Duodenal mucosa (tissue), 2 donors: ENCODE measurements around the gene DDX47.
"Not testable (repeated sequence)": the region's sequence is repeated elsewhere in the genome, so short reads cannot be mapped to it uniquely, and the experiment has no call there.

Source experiments
- H3K27ac ChIP-seq: one replicate; pipeline ENCODE4 v1.7.0; 2013; ENCODE audit warnings: low read depth, low read length
- H3K27me3 ChIP-seq, 2 donors: one replicate each; pipeline ENCODE4 v1.7.0; 2013; ENCODE audit warnings: low read length in 2 of 2, control low read depth in 1 of 2; ENCODE audit not compliant: insufficient read depth in 2 of 2, control insufficient read depth in 1 of 2
- H3K36me3 ChIP-seq, 2 donors: one replicate each; pipeline ENCODE4 v1.7.0; 2013; ENCODE audit warnings: low read length in 2 of 2, control low read depth in 1 of 2; ENCODE audit not compliant: insufficient read depth in 2 of 2, control insufficient read depth in 1 of 2
- H3K4me1 ChIP-seq, 2 donors: one replicate each; pipeline ENCODE4 v1.7.0; 2013; ENCODE audit warnings: low read length in 2 of 2, control low read depth in 1 of 2; ENCODE audit not compliant: insufficient read depth in 2 of 2, control insufficient read depth in 1 of 2
- H3K4me3 ChIP-seq, 2 donors: one replicate each; pipeline ENCODE4 v1.7.0; 2013; ENCODE audit warnings: low read length in 2 of 2, low read depth in 1 of 2
- H3K9ac ChIP-seq, 2 donors: one replicate each; pipeline ENCODE4 v1.7.0; 2013; ENCODE audit warnings: low read length in 2 of 2, low read depth in 1 of 2
- H3K9me3 ChIP-seq, 2 donors: one replicate each; pipeline ENCODE4 v1.7.0; 2013; ENCODE audit warnings: low read length in 2 of 2, control low read depth in 1 of 2; ENCODE audit not compliant: control insufficient read depth in 1 of 2

DDX47 gene

DNA sequence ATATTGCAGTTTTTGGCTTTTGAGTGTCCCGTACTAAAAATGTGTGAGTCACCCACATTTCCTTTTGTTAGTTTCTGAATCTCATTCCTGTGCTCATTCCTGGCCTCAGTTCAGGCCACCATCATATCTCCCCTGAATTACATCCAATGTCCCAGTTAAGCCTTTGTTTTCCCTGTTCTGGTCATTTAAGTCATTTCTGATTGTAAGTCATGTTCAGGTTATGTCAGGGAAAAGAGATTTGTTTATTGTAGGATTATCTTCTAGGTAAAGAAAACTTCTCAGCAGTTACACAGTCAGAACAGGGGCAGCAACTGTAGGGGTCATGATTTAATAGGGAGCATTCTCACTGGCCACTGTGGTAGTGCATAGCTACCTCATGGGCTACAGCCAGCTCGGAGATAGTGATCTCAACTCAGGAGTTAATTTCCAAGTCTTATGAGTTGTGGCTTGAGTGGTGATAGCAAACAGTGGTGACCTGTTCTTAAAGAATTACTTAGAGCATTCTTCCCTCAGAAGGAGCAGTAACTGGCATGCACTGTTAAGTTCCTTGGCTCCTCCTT lies 6.7 kb downstream of the DDX47 start:
- Histone ChIP-seq H3K36me3 (peaks cover 21 to 49% of the 10 kb centered on the region in 2 donors), H3K4me3 (no peak overlapping the region), H3K4me1 (peaks cover 4 to 9% of the 10 kb centered on the region in 2 donors), H3K27ac (no peak overlapping the region), H3K9me3 (no peaks in the 10 kb centered on the region), H3K9ac (no peak overlapping the region), H3K27me3 (no peaks in the 10 kb centered on the region)

DNA sequence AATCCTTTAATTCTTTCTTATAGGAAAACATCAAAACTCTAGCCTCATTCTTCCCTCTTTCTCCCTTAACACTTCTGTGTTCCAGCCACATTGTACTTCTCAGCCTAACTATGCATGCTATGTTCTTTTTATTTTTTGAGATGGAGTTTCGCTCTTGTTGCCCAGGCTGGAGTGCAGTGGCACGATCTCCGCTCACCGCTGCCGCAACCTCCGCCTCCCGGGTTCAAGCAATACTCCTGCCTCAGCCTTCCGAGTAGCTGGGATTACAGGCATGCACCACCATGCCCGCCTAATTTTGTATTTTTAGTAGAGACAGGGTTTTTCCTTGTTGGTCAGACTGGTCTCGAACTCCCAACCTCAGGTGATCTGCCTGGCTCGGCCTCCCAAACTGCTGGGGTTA lies 7.2 kb downstream of the DDX47 start:
- H3K27me3 ChIP-seq, H3K4me3 ChIP-seq, H3K4me1 ChIP-seq, H3K9ac ChIP-seq, H3K9me3 ChIP-seq, H3K27ac ChIP-seq: not testable (repeated sequence)
- peaks cover 26 to 54% of the 10 kb centered on the region in 2 donors for H3K36me3 ChIP-seq

DNA sequence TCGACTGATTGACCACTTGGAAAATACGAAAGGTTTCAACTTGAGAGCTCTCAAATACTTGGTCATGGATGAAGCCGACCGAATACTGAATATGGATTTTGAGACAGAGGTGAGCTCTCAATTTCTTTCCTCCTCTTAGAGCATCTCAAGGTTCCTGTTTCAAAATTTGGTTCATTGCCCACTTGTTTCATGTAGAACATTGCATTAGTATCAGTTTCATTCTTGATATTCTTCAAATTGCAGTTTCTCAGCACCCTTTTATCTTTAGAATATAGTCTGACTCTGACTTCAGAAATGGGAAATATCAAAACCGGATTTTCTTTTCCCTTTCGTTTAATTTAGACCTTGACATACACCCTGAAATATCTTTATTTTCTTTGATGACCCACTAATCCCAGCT lies 8.8 kb downstream of the DDX47 start:
- H3K9me3 ChIP-seq, result no peaks in the 10 kb centered on the region
- H3K27ac ChIP-seq, result no peak overlapping the region
- H3K36me3 ChIP-seq, result peaks cover 33 to 70% of the 10 kb centered on the region in 2 donors
- no peak overlapping the region for H3K4me3 ChIP-seq
- no peaks in the 10 kb centered on the region for H3K27me3 ChIP-seq
- no peak overlapping the region for H3K9ac ChIP-seq
- peaks cover 0 to 4% of the 10 kb centered on the region in 2 donors for H3K4me1 ChIP-seq

DNA sequence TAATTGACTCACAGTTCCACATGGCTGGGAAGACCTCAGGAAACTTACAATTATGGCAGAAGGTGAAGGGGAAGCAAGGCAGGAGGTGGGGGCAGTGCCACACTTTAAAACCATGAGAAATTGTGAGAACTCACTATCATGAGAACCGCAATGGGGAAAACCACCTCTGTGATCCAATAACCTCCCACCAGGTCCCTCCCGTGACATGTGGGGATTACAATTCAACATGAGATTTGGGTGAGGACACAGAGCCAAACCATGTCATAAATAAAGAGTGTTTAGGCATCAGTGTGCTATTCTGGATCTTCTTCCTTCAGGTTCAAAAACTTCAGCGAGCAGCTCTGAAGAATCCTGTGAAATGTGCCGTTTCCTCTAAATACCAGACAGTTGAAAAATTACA lies 9.7 kb downstream of the DDX47 start:
- H3K9me3 ChIP-seq, result no peaks in the 10 kb centered on the region
- H3K36me3 ChIP-seq, result peaks cover 38 to 78% of the 10 kb centered on the region in 2 donors

DNA sequence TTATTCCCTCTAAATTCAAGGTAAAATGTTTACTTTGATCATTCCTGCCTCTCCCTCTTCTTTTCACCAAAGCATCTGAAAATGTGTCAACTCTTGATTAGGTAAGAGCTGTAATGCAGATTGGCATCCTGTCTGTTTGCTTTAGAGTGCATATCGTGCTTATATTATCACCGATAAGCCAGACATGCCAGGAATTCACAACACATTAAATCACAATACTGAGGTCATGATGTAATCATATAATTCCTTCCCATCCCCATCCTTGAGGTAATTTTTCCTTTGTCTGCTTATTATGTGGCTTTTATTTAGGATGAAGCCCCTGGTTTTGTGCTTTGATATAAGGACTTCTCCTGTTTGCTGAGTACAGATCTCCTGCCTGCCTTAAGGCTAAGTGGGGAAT lies 10.2 kb downstream of the DDX47 start:
- H3K9ac ChIP-seq, result no peak overlapping the region
- H3K4me3 ChIP-seq, result no peak overlapping the region
- H3K27ac ChIP-seq, result no peak overlapping the region
- peaks cover 39 to 82% of the 10 kb centered on the region in 2 donors for H3K36me3 ChIP-seq
- H3K9me3 ChIP-seq, result no peaks in the 10 kb centered on the region
- peaks cover 0 to 4% of the 10 kb centered on the region in 2 donors for H3K4me1 ChIP-seq
- no peaks in the 10 kb centered on the region for H3K27me3 ChIP-seq

More for the DNA sequence above, 9.7 kb downstream of the DDX47 start:
- Histone ChIP-seq H3K4me1 (peaks cover 0 to 4% of the 10 kb centered on the region in 2 donors), H3K27me3 (no peaks in the 10 kb centered on the region), H3K9ac (no peak overlapping the region), H3K27ac (no peak overlapping the region), H3K4me3 (no peak overlapping the region)

DNA sequence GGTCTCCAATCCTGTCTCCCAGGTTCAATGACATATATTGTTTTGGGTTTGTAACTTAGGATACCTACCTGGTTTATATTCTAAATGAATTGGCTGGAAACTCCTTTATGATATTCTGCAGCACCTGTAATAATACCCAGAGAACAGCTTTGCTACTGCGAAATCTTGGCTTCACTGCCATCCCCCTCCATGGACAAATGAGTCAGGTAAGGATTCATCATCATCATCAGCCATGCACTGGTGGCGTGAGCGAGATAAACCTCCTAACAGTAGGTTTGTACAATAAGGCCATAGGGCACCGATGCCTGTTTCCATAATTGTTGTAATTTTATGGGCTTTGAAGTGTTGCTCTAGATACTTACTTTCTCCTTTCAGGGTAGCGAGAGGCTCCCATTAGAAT lies 10.7 kb downstream of the DDX47 start:
- no peaks in the 10 kb centered on the region for H3K27me3 ChIP-seq
- H3K36me3 ChIP-seq, result peaks cover 44 to 88% of the 10 kb centered on the region in 2 donors
- H3K4me3 ChIP-seq, result no peak overlapping the region

DNA sequence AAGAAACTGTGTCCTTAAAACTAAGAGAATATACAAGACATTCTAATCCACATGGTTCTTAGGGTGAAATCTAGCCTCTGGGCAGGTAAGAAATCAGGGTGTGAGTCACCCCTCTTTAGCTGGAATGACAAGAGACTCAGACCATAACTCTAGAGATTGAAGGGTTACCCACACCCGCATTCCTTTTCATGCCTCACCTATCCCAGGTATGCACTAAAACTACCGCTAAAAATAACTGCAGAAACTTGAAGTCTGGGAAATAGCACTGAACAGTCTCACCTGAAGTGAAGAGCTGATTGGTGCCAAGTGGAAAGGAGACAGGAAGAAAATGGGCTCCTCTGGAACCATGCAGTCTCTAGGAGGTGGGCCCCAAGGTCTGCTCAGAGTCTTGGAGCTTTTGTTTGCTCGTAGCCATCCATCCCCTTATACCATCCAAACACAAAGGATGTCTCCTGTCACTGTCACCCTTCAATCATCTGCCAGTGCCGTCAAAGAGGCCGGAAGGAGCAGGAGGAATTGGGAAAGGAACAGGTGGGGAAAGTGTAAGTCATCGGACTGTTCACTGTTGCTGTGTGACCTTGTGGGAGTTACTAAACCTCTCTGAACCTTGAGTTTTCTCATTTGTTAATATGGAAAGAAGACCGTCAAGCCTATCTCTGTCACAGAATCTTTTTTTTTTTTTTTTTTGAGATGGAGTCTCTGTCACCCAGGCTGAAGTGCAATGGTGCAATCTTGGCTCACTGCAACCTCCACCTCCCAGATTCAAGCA lies 22.4 kb downstream of the DDX47 start:
- no peaks in the 10 kb centered on the region for H3K9me3 ChIP-seq
- no peaks in the 10 kb centered on the region for H3K27me3 ChIP-seq
- H3K9ac ChIP-seq, result peak overlapping the region in 1 of 2 donors; percentile 28
- no peak overlapping the region for H3K4me3 ChIP-seq
- H3K36me3 ChIP-seq, result peaks cover 10 to 18% of the 10 kb centered on the region in 2 donors
- peaks cover 34 to 37% of the 10 kb centered on the region in 2 donors for H3K4me1 ChIP-seq
- no peak overlapping the region for H3K27ac ChIP-seq

More for the DNA sequence above, 10.7 kb downstream of the DDX47 start:
- peaks cover 0 to 4% of the 10 kb centered on the region in 2 donors for H3K4me1 ChIP-seq
- H3K9me3 ChIP-seq, result no peaks in the 10 kb centered on the region
- H3K27ac ChIP-seq, result no peak overlapping the region
- H3K9ac ChIP-seq, result no peak overlapping the region

DNA sequence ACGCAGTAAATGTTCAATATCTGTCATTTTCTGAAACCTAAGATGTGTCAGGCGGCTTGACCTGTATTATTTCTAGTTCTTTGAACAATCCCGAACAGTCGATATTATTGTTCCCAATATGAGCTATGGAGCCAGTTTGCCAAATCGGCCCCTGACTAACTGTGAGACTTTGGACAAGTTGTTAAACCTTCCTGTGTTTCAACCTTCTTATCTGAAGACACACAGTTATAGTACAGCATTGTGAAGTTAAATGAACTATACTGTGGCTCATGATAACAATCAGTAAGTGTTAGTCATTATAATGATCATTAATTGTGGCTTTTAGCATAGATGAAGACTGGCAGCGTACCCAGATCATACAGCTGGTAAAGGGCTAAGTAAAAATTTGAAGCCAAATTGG lies 23.4 kb downstream of the DDX47 start:
- H3K9me3 ChIP-seq, result no peaks in the 10 kb centered on the region
- peaks cover 6 to 15% of the 10 kb centered on the region in 2 donors for H3K36me3 ChIP-seq
- peaks cover 34 to 37% of the 10 kb centered on the region in 2 donors for H3K4me1 ChIP-seq
- no peak overlapping the region for H3K4me3 ChIP-seq
- no peak overlapping the region for H3K27ac ChIP-seq
- no peak overlapping the region for H3K9ac ChIP-seq
- H3K27me3 ChIP-seq, result no peaks in the 10 kb centered on the region

DNA sequence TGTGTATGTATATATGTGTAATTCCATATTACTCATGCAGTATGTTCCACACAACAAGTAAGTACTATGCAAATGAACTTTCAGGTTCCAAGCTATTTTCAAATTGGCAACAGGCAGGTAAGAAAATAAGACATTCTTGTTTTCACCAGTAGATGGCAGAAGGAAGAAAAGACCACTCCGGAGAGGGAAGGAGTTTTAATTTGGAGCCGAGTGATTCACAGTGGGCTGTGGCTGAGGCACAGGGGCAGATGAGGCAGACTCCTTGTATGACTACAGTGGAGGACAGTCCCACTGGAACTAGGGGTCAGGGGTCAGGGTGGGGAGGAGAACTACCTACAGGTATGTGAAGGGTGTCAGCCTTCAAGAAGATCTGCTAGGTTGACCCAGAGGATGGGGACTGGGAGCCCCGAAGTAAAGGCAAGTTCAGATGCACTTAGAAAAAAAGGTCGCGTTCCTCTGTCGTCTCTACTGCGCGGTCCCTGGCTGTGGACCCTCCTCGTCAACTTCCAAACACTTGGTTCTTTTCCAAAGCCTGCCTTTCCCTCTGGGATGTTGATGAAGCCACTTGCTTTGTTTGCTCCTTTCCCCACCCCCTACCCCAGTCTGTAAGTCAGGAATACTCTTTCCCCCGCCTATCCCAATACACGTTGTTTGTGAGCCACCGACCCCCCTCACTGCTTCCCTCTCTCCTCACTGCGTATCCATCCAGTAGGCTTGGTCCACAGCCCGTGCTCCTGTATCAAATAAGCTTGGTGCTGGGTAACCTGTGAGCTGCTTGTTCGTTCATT lies 24.1 kb downstream of the DDX47 start:
- H3K36me3 ChIP-seq, result peaks cover 5 to 12% of the 10 kb centered on the region in 2 donors
- no peak overlapping the region for H3K4me3 ChIP-seq
- H3K9ac ChIP-seq, result no peak overlapping the region
- H3K27me3 ChIP-seq, result no peaks in the 10 kb centered on the region
- peak overlapping the region; percentile 5 for H3K27ac ChIP-seq
- H3K4me1 ChIP-seq, result peaks cover 34 to 37% of the 10 kb centered on the region in 2 donors
- no peaks in the 10 kb centered on the region for H3K9me3 ChIP-seq

DNA sequence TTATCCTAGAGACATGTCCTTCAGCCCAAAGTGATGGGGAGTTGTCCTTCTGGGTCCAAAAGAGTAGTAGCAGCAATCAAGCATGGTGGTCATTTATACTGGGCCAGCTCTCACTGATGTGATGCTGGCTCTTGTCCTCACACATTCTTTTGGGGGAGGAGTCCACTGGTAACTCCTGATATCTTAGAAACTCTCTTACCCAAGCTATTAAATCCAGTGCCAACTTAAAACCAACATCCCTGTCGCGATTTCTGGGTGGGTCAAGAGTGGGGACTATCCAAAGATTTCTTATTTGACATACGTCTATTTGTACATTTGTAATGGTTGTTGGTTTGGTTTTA lies 24.6 kb downstream of the DDX47 start:
- Histone ChIP-seq H3K27me3 (no peaks in the 10 kb centered on the region), H3K4me3 (no peak overlapping the region), H3K36me3 (peaks cover 2 to 10% of the 10 kb centered on the region in 2 donors), H3K9ac (no peak overlapping the region), H3K9me3 (no peaks in the 10 kb centered on the region), H3K27ac (no peak overlapping the region), H3K4me1 (peaks cover 34 to 37% of the 10 kb centered on the region in 2 donors)
